ENCODE results near the gene PAM.
"Not testable (repeated sequence)": the region's sequence is repeated elsewhere in the genome, so short reads cannot be mapped to it uniquely, and the experiment has no call there.

PAM gene

DNA sequence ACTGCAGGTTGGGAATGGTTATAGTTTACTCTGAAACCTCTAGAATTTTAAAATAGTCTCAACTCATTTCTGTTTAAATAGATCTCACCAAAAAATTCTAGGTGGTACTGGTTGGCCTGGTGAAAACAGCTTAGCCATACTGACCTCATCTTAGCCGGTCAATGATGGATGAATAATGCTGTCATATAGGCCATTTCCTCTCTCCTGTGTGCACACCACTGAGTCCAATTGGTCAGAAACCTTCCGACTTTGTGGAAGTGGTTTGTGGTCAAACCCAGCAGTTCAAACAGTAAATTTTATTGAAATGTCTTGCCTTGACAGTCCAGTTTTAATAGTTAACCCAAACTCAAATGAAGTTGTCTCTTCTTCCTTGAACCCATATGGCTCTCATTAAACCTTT lies 266.2 kb downstream of the PAM start:
- Histone ChIP-seq H3K4me3 (ENCODE audit: low read depth, low read length) (no peak overlapping the region), H3K27me3 (ENCODE audit: control insufficient read depth, insufficient read depth, low read length) (no peaks in the 10 kb centered on the region), H3K9me3 (ENCODE audit: control insufficient read depth, insufficient read depth, low read depth, low read length) (no peaks in the 10 kb centered on the region), H3K27ac (ENCODE audit: low read depth, low read length) (no peak overlapping the region), H3K4me1 (ENCODE audit: control insufficient read depth, insufficient read depth, low read length) (no peaks in the 10 kb centered on the region), H3K36me3 (ENCODE audit: control insufficient read depth, insufficient read depth, low read length) (no peaks in the 10 kb centered on the region), H3K9ac (ENCODE audit: low read length) (no peak overlapping the region)

DNA sequence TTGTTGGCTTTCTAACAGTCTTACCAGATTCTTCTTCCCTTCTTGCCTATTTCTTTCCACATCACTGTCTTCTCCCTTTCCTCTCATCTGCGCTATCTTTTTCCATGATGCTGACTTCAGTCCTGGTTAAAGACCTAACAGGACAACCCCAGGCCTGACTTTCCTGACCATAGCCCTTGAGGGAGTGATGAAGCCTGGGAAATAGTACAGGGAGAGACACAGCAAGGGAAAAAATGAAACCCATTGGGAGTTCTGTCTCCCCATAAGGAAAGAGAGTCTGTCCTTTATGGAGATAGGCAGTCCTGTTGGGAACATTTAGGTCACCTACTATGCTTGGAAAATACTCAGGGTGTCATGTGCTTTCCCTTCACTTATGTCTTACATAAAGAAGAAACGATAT lies 272.2 kb downstream of the PAM start:
- H3K4me1 ChIP-seq (ENCODE audit: control insufficient read depth, insufficient read depth, low read length) = no peaks in the 10 kb centered on the region
- no peaks in the 10 kb centered on the region for H3K36me3 ChIP-seq (ENCODE audit: control insufficient read depth, insufficient read depth, low read length)
- H3K9ac ChIP-seq (ENCODE audit: low read length) = no peak overlapping the region
- no peaks in the 10 kb centered on the region for H3K9me3 ChIP-seq (ENCODE audit: control insufficient read depth, insufficient read depth, low read depth, low read length)
- no peak overlapping the region for H3K27ac ChIP-seq (ENCODE audit: low read depth, low read length)
- no peak overlapping the region for H3K4me3 ChIP-seq (ENCODE audit: low read depth, low read length)
- H3K27me3 ChIP-seq (ENCODE audit: control insufficient read depth, insufficient read depth, low read length) = no peaks in the 10 kb centered on the region

DNA sequence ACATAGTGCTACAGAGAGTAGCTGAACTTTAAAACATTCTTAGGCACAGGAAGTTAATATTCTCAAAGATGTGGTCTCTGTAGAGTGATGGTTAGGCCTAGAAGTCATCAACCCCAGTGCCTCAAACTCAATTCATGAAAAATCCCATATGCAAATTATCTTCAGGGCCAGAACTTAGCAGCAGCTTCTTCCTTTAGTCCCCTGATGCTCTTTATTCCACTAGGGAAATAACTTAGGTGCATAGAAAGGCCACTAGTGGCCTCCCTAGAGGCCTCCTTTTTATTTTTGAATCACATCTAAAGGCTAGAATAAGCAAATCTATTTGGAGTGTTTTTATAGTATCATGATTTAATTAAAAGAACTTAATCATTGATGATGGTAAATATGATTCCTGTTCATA lies 276.5 kb downstream of the PAM start:
- H3K27ac ChIP-seq (ENCODE audit: low read depth, low read length) = no peak overlapping the region

DNA sequence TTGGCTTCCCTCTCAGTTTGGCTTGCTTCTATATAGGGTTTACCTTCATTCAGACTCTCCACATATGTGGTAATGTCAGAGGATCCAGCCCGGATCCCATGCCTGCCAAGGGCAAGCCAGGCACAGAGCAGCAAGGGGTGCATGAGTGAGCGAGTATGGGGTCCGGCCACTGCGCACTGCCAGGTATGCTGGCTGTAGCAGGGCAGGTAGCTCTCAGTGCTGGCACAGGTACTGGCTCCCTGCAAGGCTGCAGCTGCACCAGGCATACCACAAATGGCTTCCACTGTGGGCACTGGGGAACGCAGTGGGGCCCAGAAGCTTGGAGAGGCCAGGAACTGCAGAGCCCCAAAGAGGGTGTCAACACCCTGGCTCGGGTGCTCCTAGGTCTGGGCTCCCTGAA lies 278.6 kb downstream of the PAM start:
- no peaks in the 10 kb centered on the region for H3K27me3 ChIP-seq (ENCODE audit: control insufficient read depth, insufficient read depth, low read length)
- H3K36me3 ChIP-seq (ENCODE audit: control insufficient read depth, insufficient read depth, low read length) = 0 out of 2 replicates have a peak, but pooled peaks cover 2% of the 10 kb centered on the region
- H3K4me1 ChIP-seq (ENCODE audit: control insufficient read depth, insufficient read depth, low read length) = no peaks in the 10 kb centered on the region
- H3K9ac ChIP-seq (ENCODE audit: low read length) = no peak overlapping the region
- H3K9me3 ChIP-seq (ENCODE audit: control insufficient read depth, insufficient read depth, low read depth, low read length) = peaks cover 13% of the 10 kb centered on the region
- H3K27ac ChIP-seq (ENCODE audit: low read depth, low read length) = no peak overlapping the region
- no peak overlapping the region for H3K4me3 ChIP-seq (ENCODE audit: low read depth, low read length)

More for the DNA sequence above, 276.5 kb downstream of the PAM start:
- Histone ChIP-seq H3K9me3 (ENCODE audit: control insufficient read depth, insufficient read depth, low read depth, low read length) (peaks cover 13% of the 10 kb centered on the region), H3K27me3 (ENCODE audit: control insufficient read depth, insufficient read depth, low read length) (no peaks in the 10 kb centered on the region), H3K4me1 (ENCODE audit: control insufficient read depth, insufficient read depth, low read length) (no peaks in the 10 kb centered on the region), H3K9ac (ENCODE audit: low read length) (no peak overlapping the region), H3K4me3 (ENCODE audit: low read depth, low read length) (no peak overlapping the region), H3K36me3 (ENCODE audit: control insufficient read depth, insufficient read depth, low read length) (0 out of 2 replicates have a peak, but pooled peaks cover 2% of the 10 kb centered on the region)

DNA sequence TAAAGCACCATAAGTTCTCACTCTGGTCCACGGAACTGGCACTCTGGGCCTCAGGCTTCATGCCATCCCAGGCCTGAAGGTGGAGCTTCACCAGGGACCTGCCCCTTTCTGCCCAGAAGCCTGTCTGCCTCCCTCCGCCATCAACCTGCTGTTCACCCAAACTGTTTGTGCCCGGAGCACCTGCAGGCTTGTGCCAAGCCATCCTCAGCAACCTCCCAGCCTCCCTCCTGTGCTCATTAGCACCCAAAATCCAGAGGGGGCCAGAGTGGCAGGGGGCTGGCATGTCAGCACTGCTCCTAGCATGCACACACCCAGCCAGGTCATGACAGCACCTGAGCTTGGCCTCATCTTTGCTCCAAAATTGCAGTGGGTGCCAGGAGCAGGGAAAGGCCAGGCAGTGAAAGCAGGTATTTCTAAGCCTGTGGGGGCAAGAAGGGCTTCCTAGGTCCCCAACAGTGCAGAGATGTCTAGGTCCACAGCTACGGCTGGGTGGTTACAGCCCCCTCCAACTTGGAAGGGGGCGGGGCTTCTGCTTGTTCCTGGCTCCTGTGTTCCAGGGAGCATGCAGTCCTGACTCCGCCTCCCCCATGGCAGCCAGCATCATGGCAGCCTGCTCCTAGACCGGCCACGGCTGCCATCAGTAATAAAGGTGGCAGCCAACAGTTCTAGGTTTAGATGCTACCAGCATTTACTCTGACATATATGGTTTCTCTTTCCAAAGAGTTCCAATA lies 279.7 kb downstream of the PAM start:
- H3K4me1 ChIP-seq (ENCODE audit: control insufficient read depth, insufficient read depth, low read length) = no peaks in the 10 kb centered on the region
- H3K27me3 ChIP-seq (ENCODE audit: control insufficient read depth, insufficient read depth, low read length) = no peaks in the 10 kb centered on the region
- H3K9ac ChIP-seq (ENCODE audit: low read length) = no peak overlapping the region
- H3K9me3 ChIP-seq (ENCODE audit: control insufficient read depth, insufficient read depth, low read depth, low read length) = peaks cover 13% of the 10 kb centered on the region
- H3K27ac ChIP-seq (ENCODE audit: low read depth, low read length) = no peak overlapping the region
- H3K36me3 ChIP-seq (ENCODE audit: control insufficient read depth, insufficient read depth, low read length) = 0 out of 2 replicates have a peak, but pooled peaks cover 2% of the 10 kb centered on the region
- no peak overlapping the region for H3K4me3 ChIP-seq (ENCODE audit: low read depth, low read length)

DNA sequence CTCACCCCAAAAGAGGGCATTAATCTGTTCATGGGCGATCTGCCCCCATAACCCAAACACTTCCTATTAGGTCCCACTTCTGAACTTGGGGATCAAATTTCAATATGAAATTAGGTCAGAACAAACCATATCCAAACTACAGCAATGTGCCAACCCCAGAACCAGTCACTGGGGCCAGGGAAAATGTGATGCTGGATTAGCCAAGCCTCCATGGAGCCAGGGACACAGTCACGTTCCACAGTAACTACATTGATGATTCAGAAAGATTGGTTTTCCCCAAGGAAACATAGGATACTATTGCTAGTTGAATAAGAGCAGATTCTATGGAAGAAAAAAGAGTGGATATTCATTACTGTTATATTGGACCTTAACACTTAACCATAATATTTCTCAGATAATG lies 280.6 kb downstream of the PAM start:
- no peak overlapping the region for H3K27ac ChIP-seq (ENCODE audit: low read depth, low read length)
- H3K9ac ChIP-seq (ENCODE audit: low read length) = no peak overlapping the region
- no peaks in the 10 kb centered on the region for H3K4me1 ChIP-seq (ENCODE audit: control insufficient read depth, insufficient read depth, low read length)
- no peaks in the 10 kb centered on the region for H3K27me3 ChIP-seq (ENCODE audit: control insufficient read depth, insufficient read depth, low read length)
- no peak overlapping the region for H3K4me3 ChIP-seq (ENCODE audit: low read depth, low read length)
- 0 out of 2 replicates have a peak, but pooled peaks cover 2% of the 10 kb centered on the region for H3K36me3 ChIP-seq (ENCODE audit: control insufficient read depth, insufficient read depth, low read length)
- peaks cover 13% of the 10 kb centered on the region for H3K9me3 ChIP-seq (ENCODE audit: control insufficient read depth, insufficient read depth, low read depth, low read length)

DNA sequence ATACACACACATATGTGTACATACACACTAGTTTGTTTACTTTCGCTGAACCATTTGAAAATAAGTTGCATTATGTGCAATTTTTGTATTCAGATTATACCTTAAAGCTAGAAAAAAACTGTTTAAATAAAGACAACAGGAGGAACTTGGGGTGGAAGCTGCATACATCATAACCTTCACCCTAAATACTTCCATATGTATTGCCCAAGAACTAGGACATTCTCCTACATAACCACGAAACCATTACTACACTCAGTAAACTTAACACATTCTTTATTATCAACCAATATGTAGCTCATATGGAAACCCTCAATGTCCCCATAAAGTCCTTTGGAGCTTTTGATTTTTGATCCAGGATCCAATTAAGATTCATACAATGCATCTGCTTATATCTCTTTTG lies 281.5 kb downstream of the PAM start:
- Histone ChIP-seq H3K9ac (ENCODE audit: low read length) (no peak overlapping the region), H3K4me1 (ENCODE audit: control insufficient read depth, insufficient read depth, low read length) (no peaks in the 10 kb centered on the region), H3K27me3 (ENCODE audit: control insufficient read depth, insufficient read depth, low read length) (no peaks in the 10 kb centered on the region), H3K4me3 (ENCODE audit: low read depth, low read length) (no peak overlapping the region), H3K36me3 (ENCODE audit: control insufficient read depth, insufficient read depth, low read length) (0 out of 2 replicates have a peak, but pooled peaks cover 2% of the 10 kb centered on the region), H3K9me3 (ENCODE audit: control insufficient read depth, insufficient read depth, low read depth, low read length) (peaks cover 13% of the 10 kb centered on the region), H3K27ac (ENCODE audit: low read depth, low read length) (no peak overlapping the region)

DNA sequence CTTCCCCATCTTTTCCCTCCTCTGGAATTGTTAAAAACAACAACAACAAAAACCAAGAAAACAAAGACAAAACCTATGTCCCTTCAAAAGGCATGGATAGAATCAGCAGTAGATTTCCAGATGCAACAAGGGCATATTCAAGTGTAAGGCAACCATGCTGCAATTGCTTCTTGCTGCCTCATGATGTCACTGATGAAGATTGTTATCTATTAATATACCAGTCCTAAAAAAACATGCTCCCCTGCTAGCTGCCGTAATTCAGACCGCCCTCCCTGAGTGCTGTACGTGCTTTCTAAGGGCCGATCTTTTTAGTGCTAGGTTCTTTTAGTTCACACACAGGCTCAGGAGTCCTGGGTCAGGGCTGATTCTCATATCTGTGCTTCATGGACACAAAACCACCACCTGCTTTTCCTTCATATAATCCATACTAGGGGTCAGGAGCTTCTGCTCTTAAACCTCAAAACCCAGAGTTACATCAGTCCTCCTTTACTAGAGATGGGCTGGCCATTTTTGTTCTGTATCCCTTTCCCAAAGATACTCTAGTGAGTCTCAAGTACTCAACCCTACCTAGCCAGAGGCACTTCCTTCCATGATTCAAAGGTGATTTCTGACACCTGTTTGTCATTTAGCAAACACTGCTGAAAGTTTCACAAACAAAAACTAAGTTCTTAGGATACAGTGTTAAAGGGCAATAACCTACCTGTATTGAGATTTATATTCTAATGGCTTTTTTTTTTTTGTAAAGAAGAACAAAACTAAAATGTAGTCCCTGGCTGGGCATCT lies 282.8 kb downstream of the PAM start:
- H3K36me3 ChIP-seq (ENCODE audit: control insufficient read depth, insufficient read depth, low read length) = no peaks in the 10 kb centered on the region
- no peak overlapping the region for H3K27ac ChIP-seq (ENCODE audit: low read depth, low read length)
- H3K4me1 ChIP-seq (ENCODE audit: control insufficient read depth, insufficient read depth, low read length) = no peaks in the 10 kb centered on the region
- H3K9ac ChIP-seq (ENCODE audit: low read length) = no peak overlapping the region
- peaks cover 13% of the 10 kb centered on the region for H3K9me3 ChIP-seq (ENCODE audit: control insufficient read depth, insufficient read depth, low read depth, low read length)
- H3K4me3 ChIP-seq (ENCODE audit: low read depth, low read length) = no peak overlapping the region
- H3K27me3 ChIP-seq (ENCODE audit: control insufficient read depth, insufficient read depth, low read length) = no peaks in the 10 kb centered on the region

DNA sequence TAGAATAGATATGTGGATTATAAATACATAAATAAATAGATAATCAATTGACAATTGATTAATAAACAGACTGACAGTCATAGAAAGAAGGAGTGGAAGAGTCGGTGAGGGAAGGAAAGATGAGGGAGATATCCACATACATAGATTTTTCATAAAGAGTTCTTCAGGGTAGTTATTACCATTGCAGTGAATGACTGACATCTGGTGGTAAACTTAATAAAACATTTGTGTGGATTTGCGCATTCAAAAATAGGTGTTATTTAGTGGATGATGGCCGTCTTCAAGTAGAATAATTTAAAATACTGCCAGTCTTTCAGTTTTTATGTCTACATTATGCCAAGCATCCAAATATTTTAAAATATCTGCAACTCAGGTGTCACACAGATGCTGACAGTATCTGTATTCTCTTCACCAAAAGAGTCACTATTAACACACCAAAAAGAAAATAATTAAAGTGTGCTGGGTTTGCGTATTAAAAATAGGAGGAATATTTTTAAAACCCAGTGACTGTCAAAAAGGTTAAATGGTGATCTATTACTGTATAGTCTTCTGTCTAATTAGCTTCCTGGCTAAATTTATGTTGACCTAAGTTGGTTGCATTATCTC lies 286.1 kb downstream of the PAM start:
- H3K9me3 ChIP-seq (ENCODE audit: control insufficient read depth, insufficient read depth, low read depth, low read length) = no peaks in the 10 kb centered on the region
- H3K27me3 ChIP-seq (ENCODE audit: control insufficient read depth, insufficient read depth, low read length) = no peaks in the 10 kb centered on the region
- no peak overlapping the region for H3K9ac ChIP-seq (ENCODE audit: low read length)
- H3K27ac ChIP-seq (ENCODE audit: low read depth, low read length) = no peak overlapping the region
- no peaks in the 10 kb centered on the region for H3K4me1 ChIP-seq (ENCODE audit: control insufficient read depth, insufficient read depth, low read length)
- H3K4me3 ChIP-seq (ENCODE audit: low read depth, low read length) = no peak overlapping the region
- no peaks in the 10 kb centered on the region for H3K36me3 ChIP-seq (ENCODE audit: control insufficient read depth, insufficient read depth, low read length)

DNA sequence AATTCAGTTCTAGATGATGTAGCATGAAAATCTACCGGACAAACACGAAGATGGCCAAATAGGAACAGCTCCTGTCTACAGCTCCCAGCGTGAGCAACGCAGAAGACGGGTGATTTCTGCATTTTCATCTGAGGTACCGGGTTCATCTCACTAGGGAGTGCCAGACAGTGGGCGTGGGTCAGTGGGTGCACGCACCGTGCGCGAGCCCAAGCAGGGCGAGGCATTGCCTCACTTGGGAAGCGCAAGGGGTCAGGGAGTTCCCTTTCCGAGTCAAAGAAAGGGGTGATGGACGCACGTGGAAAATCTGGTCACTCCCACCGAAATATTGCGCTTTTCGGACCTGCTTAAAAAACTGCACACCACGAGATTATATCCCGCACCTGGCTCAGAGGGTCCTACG lies 291.6 kb downstream of the PAM start:
- not testable (repeated sequence) for H3K4me1 ChIP-seq (ENCODE audit: control insufficient read depth, insufficient read depth, low read length); H3K4me3 ChIP-seq (ENCODE audit: low read depth, low read length); H3K36me3 ChIP-seq (ENCODE audit: control insufficient read depth, insufficient read depth, low read length); H3K27ac ChIP-seq (ENCODE audit: low read depth, low read length); H3K27me3 ChIP-seq (ENCODE audit: control insufficient read depth, insufficient read depth, low read length); H3K9ac ChIP-seq (ENCODE audit: low read length); H3K9me3 ChIP-seq (ENCODE audit: control insufficient read depth, insufficient read depth, low read depth, low read length)

Measured in HUES6 (cell line).